GM18519 (cell line): ENCODE data around the gene STOX1.
"Not testable (repeated sequence)": the region's sequence is repeated elsewhere in the genome, so short reads cannot be mapped to it uniquely, and the experiment has no call there.

Experiments
- ATAC-seq: cut with Tn5 transposase; IDR thresholded peaks from one replicate; pipeline ENCODE4 v1.9.1; 2021; ENCODE audit warnings: mild to moderate bottlenecking, moderate library complexity; ENCODE audit not compliant: unreplicated experiment, low FRiP score

STOX1 gene, protein sequence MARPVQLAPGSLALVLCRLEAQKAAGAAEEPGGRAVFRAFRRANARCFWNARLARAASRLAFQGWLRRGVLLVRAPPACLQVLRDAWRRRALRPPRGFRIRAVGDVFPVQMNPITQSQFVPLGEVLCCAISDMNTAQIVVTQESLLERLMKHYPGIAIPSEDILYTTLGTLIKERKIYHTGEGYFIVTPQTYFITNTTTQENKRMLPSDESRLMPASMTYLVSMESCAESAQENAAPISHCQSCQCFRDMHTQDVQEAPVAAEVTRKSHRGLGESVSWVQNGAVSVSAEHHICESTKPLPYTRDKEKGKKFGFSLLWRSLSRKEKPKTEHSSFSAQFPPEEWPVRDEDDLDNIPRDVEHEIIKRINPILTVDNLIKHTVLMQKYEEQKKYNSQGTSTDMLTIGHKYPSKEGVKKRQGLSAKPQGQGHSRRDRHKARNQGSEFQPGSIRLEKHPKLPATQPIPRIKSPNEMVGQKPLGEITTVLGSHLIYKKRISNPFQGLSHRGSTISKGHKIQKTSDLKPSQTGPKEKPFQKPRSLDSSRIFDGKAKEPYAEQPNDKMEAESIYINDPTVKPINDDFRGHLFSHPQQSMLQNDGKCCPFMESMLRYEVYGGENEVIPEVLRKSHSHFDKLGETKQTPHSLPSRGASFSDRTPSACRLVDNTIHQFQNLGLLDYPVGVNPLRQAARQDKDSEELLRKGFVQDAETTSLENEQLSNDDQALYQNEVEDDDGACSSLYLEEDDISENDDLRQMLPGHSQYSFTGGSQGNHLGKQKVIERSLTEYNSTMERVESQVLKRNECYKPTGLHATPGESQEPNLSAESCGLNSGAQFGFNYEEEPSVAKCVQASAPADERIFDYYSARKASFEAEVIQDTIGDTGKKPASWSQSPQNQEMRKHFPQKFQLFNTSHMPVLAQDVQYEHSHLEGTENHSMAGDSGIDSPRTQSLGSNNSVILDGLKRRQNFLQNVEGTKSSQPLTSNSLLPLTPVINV

DNA sequence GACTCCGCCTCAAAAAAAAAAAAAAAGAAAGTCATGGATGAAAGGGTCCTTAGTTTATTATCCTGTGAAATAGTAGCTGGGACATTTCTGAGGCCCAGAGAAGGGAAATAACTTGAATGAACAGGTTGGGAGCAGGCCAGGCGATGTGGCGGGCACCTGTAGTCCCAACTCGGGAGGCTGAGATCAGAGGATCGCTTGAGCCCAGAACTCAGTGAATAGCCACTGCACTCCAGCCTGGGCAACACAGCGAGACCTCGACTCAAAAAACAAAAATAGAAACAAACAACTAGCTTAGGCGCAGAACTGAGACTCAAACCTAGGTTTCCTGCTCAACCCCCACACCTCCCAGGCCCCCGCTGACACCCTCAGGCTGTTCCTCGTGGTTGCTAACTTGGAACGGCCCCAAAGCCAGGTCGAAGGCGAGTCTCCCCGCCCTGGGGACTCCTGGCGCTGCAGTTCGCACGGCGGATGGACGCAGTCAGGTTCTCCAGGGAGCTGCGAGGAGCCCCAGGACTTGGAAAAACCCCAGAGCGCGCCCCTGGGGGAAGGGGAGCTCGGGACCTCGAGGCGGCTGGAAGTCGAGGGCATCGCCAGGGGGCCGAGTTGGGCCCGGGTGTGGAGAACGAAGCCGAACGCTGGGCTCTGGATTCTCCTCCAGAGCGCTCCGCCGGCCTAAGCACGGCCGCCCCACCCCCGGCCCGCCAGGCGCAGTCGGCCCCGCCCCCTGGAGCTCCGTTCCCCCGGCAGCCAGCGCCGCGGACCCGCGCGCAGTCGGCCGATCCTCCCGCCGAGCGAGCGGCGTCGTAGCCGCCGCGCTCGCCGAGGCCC lies at the start of gene STOX1:
STOX1 (plus strand) TSS at position 768 of the 828 bp plus-strand sequence. CDS start 93 bp downstream, outside the sequence.
- ATAC-seq: no peak

DNA sequence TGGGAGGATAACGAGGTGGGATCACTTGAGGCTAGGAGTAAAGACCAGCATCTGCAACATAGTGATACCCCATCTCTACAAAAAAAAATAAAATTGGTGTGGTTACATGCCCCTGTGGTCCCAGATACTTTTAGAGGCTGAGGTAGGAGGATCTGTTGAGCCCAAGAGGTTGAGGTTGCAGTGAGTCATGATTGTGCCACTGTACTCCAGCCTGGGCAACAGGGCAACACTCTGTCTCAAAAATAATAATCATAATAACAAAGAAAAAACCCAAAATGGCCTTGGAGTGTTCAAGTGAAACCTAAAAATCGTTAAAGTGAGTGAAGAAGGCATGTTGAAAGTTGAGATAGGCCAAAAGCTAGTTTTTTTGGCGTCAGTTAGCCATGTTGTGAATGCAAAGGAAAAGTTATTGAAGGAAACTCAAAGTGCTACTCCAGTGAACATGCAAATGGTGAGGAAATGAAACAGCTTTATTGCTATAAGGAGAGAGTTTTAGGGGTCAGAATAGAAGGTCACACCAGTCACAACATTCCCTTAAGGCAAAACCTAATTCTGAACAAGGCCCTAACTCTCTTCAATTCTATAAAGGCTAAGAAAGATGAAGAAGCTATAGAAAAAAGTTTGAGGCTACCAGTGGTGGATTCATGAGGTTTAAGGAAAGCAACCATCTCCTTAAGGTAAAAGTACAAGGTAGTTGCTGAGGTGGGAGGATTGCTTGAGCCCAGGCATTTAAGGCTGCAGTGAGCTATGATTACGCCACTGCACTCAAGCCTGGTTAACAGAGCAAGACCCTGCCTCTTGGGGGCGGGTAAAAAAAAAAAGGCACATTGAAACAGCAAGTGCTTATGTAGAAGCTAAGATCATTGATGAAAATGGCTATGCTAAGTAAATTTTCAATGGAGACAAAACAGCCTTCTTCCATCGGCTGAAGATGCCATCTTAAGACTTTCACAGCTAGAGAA lies 45.4 kb upstream of the STOX1 start:
- ATAC-seq: no peak

DNA sequence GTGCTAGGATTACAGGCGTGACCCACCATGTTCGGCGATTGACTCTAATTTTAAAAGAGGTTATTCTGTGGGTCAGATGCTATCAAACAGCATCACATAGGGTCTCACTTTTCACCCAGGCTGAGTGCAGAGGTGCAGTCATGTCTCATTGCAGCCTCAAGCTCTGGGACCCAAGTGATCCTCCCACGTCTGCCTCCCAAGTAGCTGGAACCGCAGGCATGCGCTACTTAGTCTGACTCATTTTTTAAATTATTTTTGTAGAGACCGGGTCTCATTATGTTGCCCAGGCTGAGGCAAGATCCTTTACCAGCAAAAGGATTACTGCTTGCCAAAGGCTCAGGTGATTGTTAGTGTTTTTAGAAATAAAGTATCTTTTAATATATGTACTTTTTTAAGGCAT lies 42.9 kb upstream of the STOX1 start:
- ATAC-seq: no peak

DNA sequence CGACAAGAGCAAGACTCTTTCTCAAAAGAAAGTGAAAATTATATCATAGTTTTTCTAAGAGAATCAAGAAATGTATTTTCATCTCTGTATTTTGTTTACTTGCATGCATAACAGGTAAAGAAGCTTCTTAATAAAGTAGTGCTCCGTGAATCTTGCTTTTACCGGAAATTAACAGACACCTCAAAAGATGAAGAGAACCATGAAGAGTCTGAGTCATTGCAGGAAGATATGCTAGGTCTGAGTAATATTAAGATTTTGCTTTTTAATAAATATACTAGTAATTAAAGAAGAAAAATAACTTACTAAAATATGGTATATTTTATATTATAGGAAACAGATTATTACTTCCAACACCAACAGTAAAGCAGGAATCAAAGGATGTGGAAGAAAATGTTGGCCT lies 39.5 kb upstream of the STOX1 start:
- ATAC-seq: no peak

DNA sequence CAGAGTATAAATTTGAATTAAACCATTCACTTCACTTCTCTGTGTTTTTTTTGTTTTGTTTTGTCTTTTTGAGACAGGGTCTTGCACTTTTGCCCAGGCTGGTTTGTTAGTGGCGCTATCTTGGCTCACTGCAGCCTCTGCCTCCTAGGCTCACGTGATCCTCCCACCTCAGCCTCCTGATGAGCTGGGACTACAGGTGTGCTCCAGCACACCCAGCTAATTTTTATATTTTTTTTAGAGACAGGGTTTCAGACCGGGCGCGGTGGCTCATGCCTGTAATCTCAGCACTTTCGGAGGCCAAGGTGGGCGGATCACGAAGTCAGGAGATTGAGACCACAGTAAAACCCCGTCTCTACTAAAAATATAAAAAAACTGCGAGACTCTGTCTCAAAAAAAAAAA lies 36.9 kb upstream of the STOX1 start:
- ATAC-seq: no peak

DNA sequence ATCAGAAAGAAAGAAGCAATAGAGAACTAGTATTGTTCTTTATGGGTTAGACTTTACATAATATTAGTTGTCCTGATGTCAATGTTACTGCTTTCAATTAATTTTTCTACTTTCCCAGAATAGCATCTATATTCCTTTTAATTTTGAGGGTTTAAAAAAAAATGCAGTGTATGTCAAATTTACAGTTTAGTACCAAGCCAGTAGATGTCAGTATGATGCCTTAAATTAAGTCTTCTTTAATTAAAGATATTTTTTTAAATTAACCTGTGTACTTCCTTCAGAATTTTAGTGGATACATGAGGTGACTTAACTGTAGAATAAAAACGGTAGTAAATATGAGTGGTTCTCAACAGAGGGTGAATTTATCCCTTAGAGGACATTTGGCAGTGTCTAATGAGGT lies 35.2 kb upstream of the STOX1 start:
- ATAC-seq: no peak

DNA sequence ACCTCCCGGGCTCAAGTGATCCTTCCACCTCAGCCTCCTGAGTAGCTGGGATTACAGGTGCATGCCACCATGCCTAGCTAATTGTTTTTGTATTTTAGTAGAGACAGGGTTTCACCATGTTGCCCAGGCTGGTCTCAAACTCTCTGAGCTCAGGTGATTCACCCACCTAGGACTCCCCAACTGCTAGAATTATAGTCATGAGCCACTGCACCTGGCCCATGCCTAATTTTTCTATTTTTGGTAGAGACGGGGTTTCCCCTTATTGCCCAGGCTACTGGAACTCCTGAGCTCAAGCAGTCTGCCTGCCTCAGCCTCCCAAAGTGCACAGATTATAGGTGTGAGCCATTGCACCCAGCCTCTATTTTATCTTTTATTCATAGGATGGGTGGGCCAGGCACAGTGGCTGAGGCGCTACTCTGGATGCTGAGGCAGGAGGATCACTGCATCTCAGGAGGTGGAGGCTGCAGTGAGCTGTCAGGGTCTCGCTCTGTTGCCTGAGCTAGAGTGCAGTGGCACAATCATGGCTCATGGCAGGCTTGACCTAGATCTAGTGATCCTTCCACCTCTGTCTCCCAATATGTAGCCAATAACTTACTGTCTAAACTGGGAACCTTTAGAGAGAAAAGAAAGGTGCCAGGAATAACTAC lies 31.3 kb upstream of the STOX1 start:
- ATAC-seq: no peak

DNA sequence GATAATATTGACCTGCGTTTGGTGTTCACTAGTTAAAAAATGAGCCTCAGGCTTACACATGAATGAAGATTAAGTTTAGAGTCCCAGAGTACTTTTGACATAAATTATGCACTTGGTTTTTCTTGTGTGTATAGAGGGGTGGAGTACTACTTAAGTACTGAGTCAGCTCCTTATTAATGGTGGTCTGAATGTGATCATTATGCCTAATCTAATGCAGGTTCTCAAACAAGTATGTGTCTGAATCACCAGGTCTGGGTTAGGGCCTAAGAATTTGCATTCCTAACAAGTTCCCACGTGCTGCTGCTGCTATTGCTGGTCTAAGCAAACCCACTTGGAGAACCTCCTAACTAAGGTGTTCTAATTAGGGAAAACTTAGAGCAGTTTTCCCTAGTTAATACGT lies 30.7 kb upstream of the STOX1 start:
- ATAC-seq: no peak

DNA sequence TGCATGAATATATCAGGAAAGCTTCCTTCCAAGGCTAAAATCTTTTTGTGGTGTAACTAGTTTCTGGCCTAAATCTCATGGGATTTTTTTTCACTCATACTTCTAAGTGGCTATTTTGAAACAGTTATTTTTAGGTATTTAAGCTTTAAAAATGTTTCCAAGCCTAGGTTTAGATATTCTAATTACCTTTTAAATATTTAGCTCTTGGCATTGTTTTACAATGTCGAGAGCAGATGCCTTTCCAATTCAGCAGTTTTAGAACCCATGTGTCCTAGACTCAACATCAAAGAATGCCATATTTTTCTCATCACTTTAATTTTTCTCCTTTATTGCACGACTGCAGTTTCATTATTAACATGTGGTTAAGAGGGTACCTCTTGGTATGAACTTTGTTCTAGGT lies 27.1 kb upstream of the STOX1 start:
- no peak for ATAC-seq

DNA sequence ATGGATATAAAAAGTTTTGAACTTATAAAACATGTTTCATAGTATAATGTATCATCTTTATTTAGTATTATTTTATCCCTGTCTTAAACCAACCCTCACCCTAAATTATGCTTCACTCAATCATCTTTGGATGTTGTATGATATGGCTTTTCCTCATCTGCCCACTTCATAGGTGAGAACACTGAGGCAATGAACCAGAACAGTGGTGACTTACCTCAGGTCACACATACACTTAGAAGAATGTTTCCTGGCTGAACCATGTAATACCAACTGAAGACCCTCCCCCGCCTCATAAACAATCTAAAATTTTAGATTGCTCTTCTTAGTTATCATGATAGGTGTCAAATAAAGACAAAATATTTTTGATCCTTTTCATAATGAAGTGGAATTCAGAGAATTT lies 22.6 kb upstream of the STOX1 start:
- ATAC-seq: no peak

DNA sequence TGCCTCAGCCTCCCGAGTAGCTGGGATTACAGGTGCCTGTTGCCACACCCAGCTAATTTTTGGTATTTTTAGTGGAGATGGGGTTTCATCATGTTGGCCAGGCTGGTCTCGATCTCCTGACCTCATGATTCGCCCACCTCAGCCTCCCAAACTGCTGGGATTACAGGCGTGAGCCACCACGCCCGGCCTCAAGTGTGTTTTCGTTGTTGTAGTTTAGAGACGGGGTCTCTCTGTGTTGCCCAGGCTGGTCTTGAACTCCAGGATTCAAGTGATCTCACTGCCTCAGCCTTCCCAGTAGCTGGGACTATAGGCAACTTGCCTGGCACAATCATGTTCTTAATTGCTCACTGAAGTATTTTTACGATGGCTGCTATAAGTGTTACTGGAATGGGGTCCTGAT lies 16.5 kb upstream of the STOX1 start:
- not testable (repeated sequence) for ATAC-seq

DNA sequence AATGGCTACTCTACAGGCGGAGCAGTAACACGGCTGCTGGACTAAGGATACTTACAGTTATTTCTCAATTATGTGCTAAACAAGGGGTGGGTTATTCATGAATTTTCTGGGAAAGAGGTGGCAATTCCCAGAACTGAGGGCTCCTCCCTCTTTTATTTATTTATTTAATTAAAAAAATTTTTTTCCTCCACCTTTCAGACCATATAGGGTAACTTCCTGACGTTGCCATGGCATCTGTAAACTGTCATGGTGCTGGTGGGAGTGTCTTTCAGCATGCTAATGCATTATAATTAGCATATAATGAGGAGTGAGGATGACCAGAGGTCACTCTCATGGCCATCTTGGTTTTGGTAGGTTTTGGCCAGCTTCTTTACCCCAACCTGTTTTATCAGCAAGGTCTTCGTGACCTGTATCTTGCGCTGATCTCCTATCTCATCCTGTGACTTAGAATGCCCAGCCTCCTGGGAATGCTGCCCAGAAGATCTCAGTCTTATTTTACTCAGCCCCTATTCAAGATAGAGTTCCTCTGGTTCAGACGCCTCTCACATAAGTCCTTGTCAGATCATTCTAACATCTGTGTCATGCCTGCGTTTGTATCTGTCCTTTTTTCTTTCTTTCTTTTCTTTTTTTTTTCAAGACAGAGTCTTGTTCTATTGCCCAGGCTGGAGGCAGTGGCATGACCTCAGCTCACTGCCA lies 15.9 kb upstream of the STOX1 start:
- ATAC-seq: no peak

DNA sequence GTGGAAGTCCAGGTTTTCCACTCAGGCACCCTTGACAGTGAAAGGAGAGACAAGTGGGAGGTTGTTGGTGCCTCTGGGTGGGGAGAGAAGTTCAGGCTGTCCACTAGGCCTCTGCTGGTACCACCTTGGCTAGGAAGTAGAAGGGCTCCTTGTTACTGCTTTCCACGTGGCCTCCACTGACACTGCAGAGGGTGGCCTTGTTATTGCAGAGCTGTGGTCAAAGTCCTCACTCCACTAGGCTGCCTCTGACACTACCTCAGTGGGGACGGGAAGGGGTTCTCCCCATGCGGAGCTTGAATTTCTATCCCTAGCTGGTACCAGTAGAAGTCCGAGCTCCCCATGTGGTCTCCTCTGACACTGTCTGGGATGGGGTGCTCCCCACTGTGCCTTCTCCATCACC lies 14.9 kb upstream of the STOX1 start:
- ATAC-seq: no peak

DNA sequence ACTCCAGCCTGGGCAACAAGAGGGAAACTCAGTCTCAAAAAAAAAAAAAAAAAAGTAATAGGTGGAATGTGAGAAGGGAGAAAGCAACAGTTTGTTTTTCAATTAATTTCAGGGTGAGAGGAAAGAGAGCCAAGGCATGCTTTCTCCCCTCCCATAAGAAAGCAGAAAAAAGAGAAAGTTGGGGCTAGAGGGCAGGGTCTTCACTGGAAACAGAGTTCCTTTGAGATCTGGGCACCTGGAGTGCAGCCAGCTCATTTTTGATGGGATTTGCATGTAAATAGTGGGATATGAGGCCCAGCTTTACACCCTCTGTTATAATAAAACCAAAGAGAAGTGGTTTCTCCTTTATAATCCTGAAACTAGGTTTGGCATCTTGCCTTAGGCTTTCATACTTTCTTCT lies 13.8 kb upstream of the STOX1 start:
- no peak for ATAC-seq

DNA sequence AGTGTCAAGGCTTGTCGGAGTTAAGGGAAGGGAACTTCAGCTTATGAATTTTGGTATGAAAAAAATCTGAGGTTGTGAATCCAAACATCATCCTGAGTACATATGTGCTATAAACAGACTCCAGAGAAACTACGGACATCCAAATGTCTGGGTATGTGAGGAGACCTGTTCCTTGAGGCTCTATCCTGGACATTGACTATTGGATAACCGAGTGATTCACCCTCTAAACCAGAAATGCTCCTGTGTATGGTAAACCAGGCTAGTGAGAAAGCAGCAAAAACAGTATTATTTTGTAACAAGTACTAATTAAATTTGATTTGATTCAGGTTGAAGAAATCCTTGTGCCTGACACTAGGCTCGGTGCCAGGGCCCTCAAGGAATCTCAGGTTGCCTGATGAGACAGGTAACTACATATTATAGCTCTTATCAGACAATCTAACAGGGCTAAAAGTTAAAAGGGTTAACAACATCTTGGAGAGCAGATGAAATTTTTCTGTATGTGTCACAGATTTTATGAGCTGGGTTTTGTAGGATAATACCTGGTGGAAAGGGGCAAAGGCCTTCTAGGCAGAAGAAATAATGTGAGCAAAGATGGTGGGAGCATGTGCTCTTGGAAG lies 10.4 kb upstream of the STOX1 start:
- no peak for ATAC-seq

DNA sequence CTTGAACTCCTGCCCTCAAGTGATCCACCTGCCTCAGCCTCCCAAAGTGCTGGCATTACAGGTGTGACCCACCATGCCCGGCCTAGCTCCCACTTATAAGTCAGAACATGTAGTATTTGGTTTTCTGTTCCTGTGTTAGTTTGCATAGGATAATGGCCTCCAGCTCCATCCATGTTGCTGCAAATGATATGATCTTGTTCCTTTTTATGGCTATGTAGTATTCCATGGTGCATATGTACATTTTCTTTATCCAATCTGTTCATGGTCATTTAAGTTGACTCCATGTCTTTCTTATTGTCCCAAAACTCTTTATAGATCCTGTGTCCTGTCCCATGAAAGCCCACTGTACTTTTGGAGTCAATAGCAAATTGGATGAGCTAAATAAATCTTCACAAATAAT lies 7.0 kb upstream of the STOX1 start:
- ATAC-seq: not testable (repeated sequence)

DNA sequence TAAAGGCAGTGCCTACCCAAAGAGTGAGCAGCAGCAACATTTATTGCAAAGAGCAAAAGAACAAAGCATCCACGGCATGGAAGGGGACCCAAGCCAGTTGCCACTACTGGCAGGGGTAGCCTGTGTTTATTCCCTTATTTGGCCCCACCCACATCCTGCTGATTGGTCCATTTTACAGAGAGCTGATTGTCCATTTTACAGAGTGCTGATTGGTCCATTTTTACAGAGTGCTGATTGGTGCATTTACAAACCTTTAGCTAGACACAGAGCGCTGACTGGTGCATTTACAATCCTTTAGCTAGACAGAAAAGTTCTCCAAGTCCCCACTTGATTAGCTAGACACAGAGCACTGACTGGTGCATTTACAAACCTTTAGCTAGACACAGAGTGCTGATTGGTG lies 4.7 kb upstream of the STOX1 start:
- not testable (repeated sequence) for ATAC-seq

DNA sequence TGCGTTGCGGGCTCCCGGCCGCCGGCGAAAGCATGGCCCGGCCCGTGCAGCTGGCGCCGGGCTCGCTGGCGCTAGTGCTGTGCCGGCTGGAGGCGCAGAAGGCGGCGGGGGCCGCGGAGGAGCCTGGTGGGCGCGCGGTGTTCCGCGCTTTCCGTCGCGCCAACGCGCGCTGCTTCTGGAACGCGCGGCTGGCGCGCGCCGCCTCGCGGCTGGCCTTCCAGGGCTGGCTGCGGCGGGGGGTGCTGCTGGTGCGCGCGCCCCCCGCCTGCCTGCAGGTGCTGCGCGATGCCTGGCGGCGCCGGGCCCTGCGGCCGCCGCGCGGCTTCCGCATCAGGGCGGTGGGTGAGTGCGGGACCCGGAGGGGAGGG lies 245 bp downstream of the STOX1 start:
- not testable (repeated sequence) for ATAC-seq
